Gastroesophageal sphincter (tissue), 4 donors: Measurements from ENCODE around the gene DENND1C. TPM values are rescaled to one million over a fixed set of nuclear protein-coding genes. Genes with fewer than 3 reads are reported as not detected.

Experiments
- ATAC-seq: fragments of 150-250 bp; one replicate; pipeline ENCODE4 v1.9.1; 2016; ENCODE audit warnings: mild to moderate bottlenecking, moderate library complexity
- H3K27ac ChIP-seq, 4 donors: fragments of 200-600 bp; sonication (generic) in 3 of 4; 1 replicate in 3 of 4; 2 replicates in 1 of 4; pipeline ENCODE4 v1.5.1; 2016 to 2019
- H3K27me3 ChIP-seq: fragments of 200-600 bp; sonication (generic); one replicate; pipeline ENCODE4 v1.5.1; 2019
- H3K36me3 ChIP-seq, 2 donors: fragments of 200-600 bp; sonication (generic); one replicate each; pipeline ENCODE4 v1.5.1; 2019; ENCODE audit warnings: control low read depth in 1 of 2
- H3K4me1 ChIP-seq, 3 donors: fragments of 200-600 bp; sonication (generic); 1 replicate in 2 of 3; 2 replicates in 1 of 3; pipeline ENCODE4 v1.5.1; 2016 to 2019; ENCODE audit warnings: control low read depth in 2 of 3
- H3K4me3 ChIP-seq, 2 donors: fragments of 200-600 bp; sonication (generic); one replicate each; pipeline ENCODE4 v1.5.1; 2019; ENCODE audit warnings: mild to moderate bottlenecking in 1 of 2, moderate library complexity in 1 of 2
- H3K9me3 ChIP-seq, 3 donors: fragments of 200-600 bp; sonication (generic); one replicate each; pipeline ENCODE4 v1.5.1; 2017 to 2019; ENCODE audit warnings: control low read depth in 2 of 3
- CTCF ChIP-seq, 4 experiments: fragments of 200-600 bp in 2 of 4; fragments of 450-650 bp in 2 of 4; sonication (generic) in 1 of 4; IDR thresholded peaks; one replicate each; pipeline ENCODE4 v1.5.1; 2017 to 2019; ENCODE audit warnings: antibody characterized with exemption in 4 of 4, mild to moderate bottlenecking in 2 of 4, moderate library complexity in 2 of 4
- EP300 ChIP-seq: sonication (generic); formaldehyde crosslinking; IDR thresholded peaks from one replicate; pipeline ENCODE4 v1.6.1; 2017; ENCODE audit warnings: antibody characterized with exemption, mild to moderate bottlenecking
- POLR2A ChIP-seq, 2 donors: fragments of 450-650 bp; IDR thresholded peaks; one replicate each; pipeline ENCODE4 v1.6.1; 2017; ENCODE audit warnings: antibody characterized with exemption in 2 of 2, mild to moderate bottlenecking in 2 of 2, moderate library complexity in 1 of 2
- POLR2AphosphoS5 ChIP-seq: sonication (generic); formaldehyde crosslinking; IDR thresholded peaks from one replicate; pipeline ENCODE4 v1.6.1; 2017; ENCODE audit warnings: antibody characterized with exemption
- WGBS, 2 donors: methylation state at CpG; one replicate each; pipeline ENCODE4 v1.1.5; 2018; ENCODE audit warnings: low coverage in 1 of 2; 5-methylcytosine and 5-hydroxymethylcytosine counted together
- total RNA-seq, 4 donors: library from RNA; depleted of rRNA; stranded (reverse); fragments of >200 nt; gene quantifications; one replicate each; pipeline ENCODE4 v1.1.0, GENCODE V29; 2016

DENND1C gene
- total RNA-seq, 4 donors from 2014 or later, result 0.57 to 6.1 (median 1.5) TPM

- Histone ChIP-seq H3K27me3 (peaks cover 74% of the 10 kb centered on the region), H3K36me3 (no peaks in the 10 kb centered on the region), H3K27ac (no peak overlapping the region), H3K4me3 (no peak overlapping the region), H3K9me3 (no peaks in the 10 kb centered on the region), H3K4me1 (peaks cover 0 to 12% (median 6%) of the 10 kb centered on the region in 3 donors)
- no peak for ATAC-seq
- WGBS, 2 donors, result 73 to 74% methylated on average over 6 to 8 of the region's 9 CpGs
- TF ChIP-seq CTCF (IDR thresholded peaks at IDR 0.05) (no peak), POLR2AphosphoS5 (no peak), POLR2A (IDR thresholded peaks at IDR 0.05) (no peak), EP300 (no peak)
Measured at GRCh38 chr19:6503407-6504201, 22.0 kb upstream of the DENND1C start.

- no peaks in the 10 kb centered on the region for H3K36me3 ChIP-seq
- TF ChIP-seq CTCF (IDR thresholded peaks at IDR 0.05), result no peak
- no peak for TF ChIP-seq EP300
- TF ChIP-seq POLR2AphosphoS5, result no peak
- no peak for TF ChIP-seq POLR2A (IDR thresholded peaks at IDR 0.05)
- WGBS, 2 donors, result 0% methylated on average over 1 to 9 of the region's 71 CpGs
- peak within 1 kb of the TSS in 1 of 4 donors; percentile 29 for H3K27ac ChIP-seq
- ATAC-seq, result peak; percentile 39
- H3K9me3 ChIP-seq, result no peaks in the 10 kb centered on the region
- peaks cover 0 to 12% (median 6%) of the 10 kb centered on the region in 3 donors for H3K4me1 ChIP-seq
- H3K27me3 ChIP-seq, result peaks cover 80% of the 10 kb centered on the region
- H3K4me3 ChIP-seq, result peak within 1 kb of the TSS in 1 of 2 donors; percentile 48
Measured at GRCh38 chr19:6501740-6502648, 20.4 kb upstream of the DENND1C start, which contains the start of gene TUBB4A. Gene TUBB4A, minus strand, starts transcription at chr19:6502309. Its CDS starts 97 bp downstream, at chr19:6502212.

- Histone ChIP-seq H3K27ac (no peak overlapping the region), H3K4me3 (peak overlapping the region in 1 of 2 donors; percentile 48), H3K36me3 (no peaks in the 10 kb centered on the region), H3K9me3 (no peaks in the 10 kb centered on the region), H3K27me3 (peaks cover 80% of the 10 kb centered on the region), H3K4me1 (peaks cover 0 to 12% (median 6%) of the 10 kb centered on the region in 3 donors)
- WGBS, 2 donors, result 67 to 100% methylated on average over 1 to 6 of the region's 24 CpGs
- ATAC-seq, result no peak
- TF ChIP-seq EP300, result no peak
- TF ChIP-seq CTCF (IDR thresholded peaks at IDR 0.05), result no peak
Measured at GRCh38 chr19:6500837-6501739, 19.5 kb upstream of the DENND1C start.

GRCh38 chr19:6499052-6499790 is 17.6 kb upstream of the DENND1C start:
- H3K9me3 ChIP-seq, result no peaks in the 10 kb centered on the region
- TF ChIP-seq EP300, result no peak
- no peak for TF ChIP-seq POLR2AphosphoS5
- TF ChIP-seq CTCF (IDR thresholded peaks at IDR 0.05), result no peak
- no peak for TF ChIP-seq POLR2A (IDR thresholded peaks at IDR 0.05)

More at GRCh38 chr19:6499052-6499790, 17.6 kb upstream of the DENND1C start:
- no peaks in the 10 kb centered on the region for H3K36me3 ChIP-seq
- no peak overlapping the region for H3K4me3 ChIP-seq
- no peak overlapping the region for H3K27ac ChIP-seq
- no peak for ATAC-seq
- WGBS, 2 donors, result 63 to 69% methylated on average over 13 to 15 of the region's 17 CpGs
- peaks cover 0 to 12% (median 6%) of the 10 kb centered on the region in 3 donors for H3K4me1 ChIP-seq
- H3K27me3 ChIP-seq, result peaks cover 62% of the 10 kb centered on the region
